Right forelimb (tissue), 1 donor: Measurements from ENCODE around the gene CERK.

Experiments
- DNase-seq: peaks from one replicate; pipeline ENCODE4 v3.0.0-alpha.2; 2018

CERK gene

DNA sequence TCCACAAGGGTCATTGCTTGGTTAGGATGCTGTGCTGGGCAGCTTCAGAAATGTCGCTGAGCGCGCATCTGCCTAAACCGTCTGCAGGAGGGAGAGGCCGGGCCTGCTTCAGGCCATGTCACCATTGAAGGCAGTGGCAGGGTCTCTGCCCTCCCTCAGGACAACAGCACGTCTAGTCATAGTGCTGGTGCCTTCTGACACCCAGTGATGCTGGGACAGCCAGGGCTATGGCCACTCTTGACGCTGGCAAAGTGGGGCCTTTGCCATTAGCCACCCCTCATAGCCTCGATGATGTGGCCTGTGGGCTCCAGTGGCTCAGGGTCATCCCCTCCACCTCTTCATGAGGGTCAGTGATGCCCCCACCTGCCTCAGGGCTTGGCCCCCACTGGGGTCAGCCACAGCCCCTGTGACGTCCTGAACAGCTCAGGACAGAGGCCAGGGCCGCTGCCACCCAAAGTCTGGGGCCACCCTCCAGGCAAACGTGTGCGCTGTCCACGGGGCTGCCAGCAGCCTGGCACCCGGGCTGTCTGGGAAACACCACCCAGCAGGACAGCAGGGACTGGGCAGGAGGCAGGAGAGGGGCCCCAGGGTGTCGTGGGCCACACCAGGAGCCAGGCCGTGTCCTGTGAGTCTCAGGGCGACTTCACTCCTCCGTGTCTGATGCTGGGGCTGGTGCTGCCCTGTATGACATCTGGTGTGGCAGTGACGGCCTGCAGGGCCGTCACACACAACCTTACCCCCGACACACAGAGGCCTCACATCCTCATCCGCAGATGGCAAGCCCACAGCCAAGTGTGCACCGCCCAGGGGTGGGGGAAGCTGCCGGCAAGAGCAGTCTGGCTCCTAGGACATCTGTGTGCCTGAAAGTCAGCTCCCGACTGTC is 42.5 kb downstream of the CERK start:
- no peak for DNase-seq

GRCh38 chr22:46694416-46695170 is 43.5 kb downstream of the CERK start:
- no peak for DNase-seq

- no peak for DNase-seq
Observed at GRCh38 chr22:46693634-46694415, 44.2 kb downstream of the CERK start.

DNA sequence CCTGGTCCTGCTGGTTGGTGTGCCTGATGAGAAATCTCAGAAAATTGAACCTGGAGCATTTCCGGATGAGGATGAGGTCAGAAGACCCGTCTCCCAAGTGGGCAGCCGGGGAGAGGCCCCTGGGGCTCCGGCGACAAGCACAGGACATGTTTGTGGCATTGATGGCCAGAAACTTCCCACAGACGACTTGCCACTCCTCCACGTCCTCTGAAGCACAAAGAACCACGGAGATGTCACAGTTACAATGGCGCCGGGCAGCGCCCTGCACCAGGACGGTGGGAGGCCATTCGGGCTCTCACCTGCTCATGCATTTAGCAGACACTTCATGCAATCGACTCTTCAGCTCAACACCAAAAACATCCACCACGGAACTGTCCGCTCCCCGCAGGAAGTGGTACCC is 46.5 kb downstream of the CERK start:
- DNase-seq = no peak

GRCh38 chr22:46690146-46690545 is 47.9 kb downstream of the CERK start:
- no peak for DNase-seq

DNA sequence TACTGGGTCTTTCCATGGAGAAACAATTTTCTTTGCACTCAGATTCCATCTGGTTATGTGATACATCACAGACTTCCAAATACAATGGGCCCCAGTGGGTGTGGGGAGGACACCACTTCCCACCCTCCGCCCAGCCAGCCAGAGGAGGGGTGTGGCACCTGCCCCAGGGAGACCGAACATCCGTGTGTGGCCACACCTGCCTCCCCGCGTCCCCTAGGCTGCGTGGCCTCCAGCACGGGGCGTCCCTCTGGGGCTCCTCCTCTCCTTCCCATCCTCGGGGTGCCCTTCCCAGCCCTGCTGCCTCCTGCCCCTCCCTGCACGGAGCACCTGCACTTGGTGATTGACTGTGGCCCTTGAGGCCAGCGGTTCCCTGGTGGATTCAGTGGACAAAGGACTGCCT is 49.1 kb downstream of the CERK start:
- no peak for DNase-seq

GRCh38 chr22:46687460-46687859 is 50.6 kb downstream of the CERK start:
- no peak for DNase-seq

DNA sequence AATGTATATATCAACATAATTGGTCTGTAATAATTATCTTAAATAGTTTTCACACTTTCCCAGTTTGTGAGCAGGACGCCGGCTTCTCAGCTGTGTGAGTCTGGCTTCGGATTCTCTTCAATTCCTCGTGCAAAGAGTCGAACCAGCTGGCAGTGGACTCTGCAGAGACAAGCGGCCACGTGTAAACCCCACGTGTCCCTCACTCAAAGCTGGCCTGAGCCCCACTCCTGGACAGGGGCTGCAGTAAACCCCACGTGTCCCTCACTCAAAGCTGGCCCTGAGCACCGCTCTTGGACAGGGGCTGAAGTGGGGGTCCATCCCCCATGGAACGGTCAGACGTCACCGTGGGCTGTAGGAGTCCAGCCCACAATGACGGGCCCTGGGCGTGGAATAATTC is 51.0 kb downstream of the CERK start:
- no peak for DNase-seq

DNA sequence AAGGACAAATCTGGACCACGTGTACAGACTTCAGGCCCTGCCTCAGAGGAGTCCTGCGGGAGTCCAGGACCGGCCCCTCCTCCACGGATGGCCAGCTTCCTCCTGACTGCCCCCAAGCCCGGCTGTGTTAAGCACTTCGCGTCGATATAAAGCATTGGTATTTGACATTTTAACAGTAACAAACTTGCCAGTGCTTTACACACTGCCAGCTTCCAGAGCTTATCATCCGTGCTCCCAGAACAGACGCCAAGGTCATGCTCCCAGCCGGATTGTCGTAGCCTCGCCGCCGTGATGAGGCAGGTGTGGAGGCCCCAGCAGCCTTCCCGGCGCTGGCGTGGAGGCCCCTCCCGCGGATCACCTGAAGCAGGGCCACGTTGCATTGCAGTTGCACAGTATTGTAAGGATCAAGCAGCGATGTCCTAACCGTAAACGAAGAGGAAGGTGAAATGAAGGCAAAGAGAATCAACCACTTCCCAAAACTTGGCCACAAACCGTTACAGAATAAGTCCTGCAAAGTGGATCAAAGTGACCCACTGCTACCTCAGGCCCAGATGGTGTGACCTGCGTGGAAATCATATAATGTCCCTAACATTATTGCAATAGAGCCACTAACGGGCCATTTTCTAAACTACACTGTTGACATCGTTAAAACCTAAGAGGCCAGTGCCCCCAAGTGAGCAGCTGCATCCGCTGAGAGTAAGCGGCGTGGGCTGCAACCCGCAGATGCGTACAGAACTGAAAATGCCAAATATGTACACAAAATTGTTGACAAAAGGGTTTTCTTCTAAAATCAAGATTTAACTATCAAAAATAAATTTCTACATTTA is 51.6 kb downstream of the CERK start:
- no peak for DNase-seq

- no peak for DNase-seq
Observed at GRCh38 chr22:46684706-46685105, 53.3 kb downstream of the CERK start.

DNA sequence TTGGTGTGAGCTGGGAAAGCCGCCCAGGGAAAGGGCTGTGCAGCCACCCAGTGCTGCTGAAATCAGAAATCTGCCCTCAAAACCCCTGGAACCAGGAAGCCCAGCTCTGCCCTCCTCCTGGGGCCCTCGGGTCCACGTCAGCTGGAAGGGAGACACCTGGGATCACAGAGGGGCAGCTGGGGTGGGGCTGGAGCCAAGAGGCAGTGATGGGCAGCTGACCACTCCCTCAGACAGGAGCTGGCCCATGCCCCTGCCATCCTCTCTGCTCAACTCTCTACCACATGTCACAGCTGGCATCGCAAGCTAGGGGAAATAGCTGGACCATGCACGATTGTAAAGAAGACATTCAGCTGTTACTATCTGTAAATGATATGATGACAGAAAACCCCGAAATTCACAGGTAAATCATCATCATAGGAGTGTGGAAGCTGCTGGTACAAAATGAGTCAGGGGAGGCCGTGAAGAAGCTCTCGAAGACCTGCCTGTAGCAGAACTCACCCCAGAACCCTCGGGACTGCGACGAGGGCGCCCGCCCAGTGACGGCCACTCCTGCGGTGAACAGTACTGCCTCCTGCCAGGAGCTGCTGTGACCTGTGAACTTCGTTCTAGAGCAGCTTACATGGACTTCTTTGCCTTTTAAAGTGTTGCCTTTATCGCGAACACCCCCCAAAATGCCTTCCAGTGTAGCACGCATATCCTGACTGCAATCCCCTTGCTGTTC is 55.9 kb downstream of the CERK start:
- DNase-seq = no peak

DNA sequence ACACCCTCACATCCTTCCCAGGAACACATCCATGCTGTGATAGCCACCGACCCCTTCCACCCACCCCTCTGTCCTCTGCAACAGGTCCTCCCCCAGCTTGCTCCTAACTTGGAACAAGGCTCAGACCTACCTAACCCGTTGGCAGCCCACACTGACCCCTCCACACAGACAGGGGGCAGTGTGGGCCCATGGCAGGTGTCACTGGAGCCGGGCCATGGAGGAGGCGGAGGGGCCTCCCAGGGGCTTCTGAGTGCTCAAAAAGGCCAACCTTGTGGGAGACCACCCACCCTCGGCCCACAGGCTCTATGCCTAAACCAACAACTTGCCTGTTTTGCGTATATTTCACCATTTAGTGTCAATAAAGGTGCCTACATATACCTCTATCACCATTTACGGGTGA is 57.0 kb downstream of the CERK start:
- no peak for DNase-seq

GRCh38 chr22:46679706-46680269 is 58.3 kb downstream of the CERK start:
- DNase-seq = no peak

DNA sequence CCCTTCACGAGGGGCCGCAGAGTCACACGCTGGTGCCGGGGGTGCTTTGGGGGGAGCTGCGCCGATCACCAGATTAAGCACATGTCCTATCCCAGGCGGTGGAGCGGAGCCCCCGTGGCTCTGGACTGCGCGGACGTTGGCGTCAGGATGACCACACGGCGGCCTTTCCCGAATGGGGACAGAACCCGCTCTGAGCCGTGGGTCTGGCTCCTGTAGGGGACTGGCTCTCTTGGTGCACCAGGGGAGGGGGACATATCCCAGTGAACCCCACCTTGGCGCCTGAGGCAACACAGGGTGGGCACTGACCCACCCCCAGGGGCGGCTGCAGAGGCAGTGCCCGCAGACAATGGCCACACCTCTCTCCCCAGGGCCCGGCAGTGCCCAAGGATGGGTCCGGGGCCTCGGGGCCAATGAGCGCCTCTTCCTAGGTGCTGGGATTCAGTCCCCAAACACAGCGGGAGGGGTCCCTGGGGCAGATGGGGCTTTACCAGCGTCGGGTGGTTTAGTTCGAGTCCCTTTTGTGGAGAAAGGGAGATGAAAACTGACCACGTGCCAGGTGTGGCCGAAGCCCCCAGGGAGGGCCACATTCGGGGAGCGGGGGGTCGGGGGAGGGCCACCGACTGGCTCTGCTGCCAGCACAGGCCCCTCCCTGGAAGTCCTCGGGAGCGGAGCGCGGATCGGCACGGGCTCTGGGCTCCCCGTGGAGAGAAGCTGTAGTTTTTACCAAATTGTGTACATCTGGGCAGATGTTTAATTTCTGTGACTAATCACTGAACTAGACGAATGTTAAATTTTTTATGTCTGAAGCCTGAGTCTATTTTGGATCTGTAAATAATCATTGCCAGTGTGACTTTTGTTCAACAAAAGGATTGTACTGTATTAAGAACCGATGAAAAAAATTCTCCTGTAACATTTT is 59.0 kb downstream of the CERK start:
- DNase-seq = no peak

- DNase-seq = no peak
Observed at GRCh38 chr22:46678003-46678657, 59.9 kb downstream of the CERK start.

DNA sequence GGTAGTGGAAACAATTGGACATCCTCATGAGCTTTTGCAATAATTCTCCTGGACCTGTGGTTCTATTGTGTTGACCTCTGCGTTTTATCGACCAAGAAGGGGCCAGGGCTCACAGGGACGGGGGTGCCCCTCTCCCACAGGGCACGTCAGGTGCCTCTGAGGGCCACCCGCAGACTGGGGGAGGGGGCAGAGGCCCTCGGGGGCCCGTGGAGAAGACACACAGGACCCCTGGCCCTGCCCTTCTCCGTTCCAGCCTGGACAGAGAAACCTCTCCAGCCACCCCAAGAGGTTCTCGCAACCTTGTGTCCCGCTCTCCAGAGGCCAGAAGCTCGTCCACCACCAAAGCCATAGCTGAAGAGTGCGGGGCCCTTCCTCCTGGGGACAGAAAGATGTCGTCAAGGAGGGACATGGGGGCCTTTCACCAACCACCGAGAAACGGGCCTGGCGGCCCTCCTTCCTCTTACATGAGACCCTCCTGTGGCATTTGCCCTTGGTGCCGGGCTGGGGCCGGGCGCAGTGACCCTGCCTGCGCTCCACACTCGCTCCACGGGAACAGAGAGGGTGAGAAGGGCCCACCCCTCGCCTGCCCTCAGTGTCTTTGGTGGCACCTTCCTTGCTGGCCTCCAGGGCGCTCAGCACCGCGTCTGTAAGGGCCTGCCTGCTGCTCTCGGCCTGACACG is 60.6 kb downstream of the CERK start:
- DNase-seq = no peak

DNA sequence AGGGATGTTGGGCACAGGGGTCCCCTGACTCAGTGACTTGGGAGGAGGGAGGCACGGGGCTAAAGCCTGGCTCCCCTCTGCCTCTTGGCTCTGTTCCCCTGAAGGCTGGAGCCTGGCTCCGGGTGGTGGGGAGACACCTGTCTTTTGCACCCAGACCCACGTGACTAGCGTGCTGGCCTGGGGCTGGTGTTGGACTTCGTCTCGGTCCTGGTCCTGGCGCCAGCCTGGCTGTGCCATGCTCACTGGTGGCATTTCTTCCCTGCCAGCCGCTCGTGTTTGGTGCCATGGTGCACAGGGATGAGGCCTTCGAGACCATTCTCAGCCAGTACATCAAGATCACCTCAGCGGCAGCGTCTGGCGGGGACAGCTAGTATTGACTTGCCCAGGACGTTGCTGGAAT is 61.2 kb downstream of the CERK start:
- DNase-seq = no peak

DNA sequence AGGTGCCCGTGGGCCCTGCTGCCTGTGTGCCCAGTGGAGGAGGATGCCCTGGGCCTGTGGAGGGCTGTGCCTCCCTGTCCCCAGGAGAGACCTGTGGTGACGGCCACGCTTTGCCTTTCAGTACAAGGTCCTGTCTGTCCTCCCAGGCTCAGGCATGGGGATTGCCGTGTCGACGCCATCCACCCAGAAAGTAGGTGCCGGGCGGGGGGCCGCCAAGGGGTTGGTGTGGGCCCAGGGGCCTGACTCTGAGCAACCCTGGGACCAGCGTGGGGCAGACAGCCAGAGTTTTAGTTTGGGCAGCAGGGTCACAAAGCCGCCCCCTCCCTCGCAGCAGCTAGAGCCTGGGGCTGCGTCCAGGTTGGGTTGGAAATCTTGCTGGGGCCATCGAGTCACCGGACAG is 61.6 kb downstream of the CERK start:
- DNase-seq = no peak

DNA sequence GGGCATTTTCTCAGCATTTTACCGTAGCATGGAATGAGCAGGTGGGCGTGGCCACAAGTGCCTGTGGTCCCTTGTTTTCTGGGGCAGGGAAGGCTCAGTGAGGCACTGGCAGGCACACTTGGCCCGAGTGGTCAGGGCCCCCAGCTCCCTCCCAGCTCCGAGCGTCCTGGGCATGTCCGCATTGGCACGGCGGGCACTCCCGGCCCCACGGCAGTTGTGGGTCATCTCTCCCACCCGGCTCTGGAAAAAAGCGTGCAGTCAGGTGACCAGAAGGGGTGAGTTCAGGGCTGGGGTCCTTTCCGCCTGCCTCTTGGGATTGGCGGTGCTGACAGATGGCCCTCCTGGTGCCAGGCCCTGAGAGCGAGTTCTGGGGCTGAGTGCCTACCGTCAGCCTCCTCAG is 62.1 kb downstream of the CERK start:
- no peak for DNase-seq
